Esophagus muscularis mucosa (tissue), 4 donors: Measurements from ENCODE around the gene PDZK1.

Source experiments
- CTCF ChIP-seq, 3 experiments: fragments of 200-600 bp in 2 of 3; fragments of 450-650 bp in 1 of 3; sonication (generic) in 2 of 3; IDR thresholded peaks; one replicate each; pipeline ENCODE4 v1.5.1; 2017 to 2019; ENCODE audit warnings: antibody characterized with exemption in 3 of 3, mild to moderate bottlenecking in 2 of 3, moderate library complexity in 1 of 3
- EP300 ChIP-seq: sonication (generic); formaldehyde crosslinking; IDR thresholded peaks from one replicate; pipeline ENCODE4 v1.6.1; 2017; ENCODE audit warnings: antibody characterized with exemption
- POLR2A ChIP-seq: fragments of 450-650 bp; IDR thresholded peaks from one replicate; pipeline ENCODE4 v1.6.1; 2017; ENCODE audit warnings: antibody characterized with exemption, moderate library complexity, mild to moderate bottlenecking, low read depth
- POLR2AphosphoS5 ChIP-seq, 2 donors: sonication (generic); formaldehyde crosslinking; IDR thresholded peaks; one replicate each; pipeline ENCODE4 v1.6.1; 2017; ENCODE audit warnings: antibody characterized with exemption in 2 of 2

GRCh38 chr1:145688924-145689323, 18.2 kb downstream of the PDZK1 start:
- no peak for TF ChIP-seq CTCF (IDR thresholded peaks at IDR 0.05)
- TF ChIP-seq POLR2A = no peak
- TF ChIP-seq POLR2AphosphoS5 (IDR thresholded peaks at IDR 0.05) = no peak
- TF ChIP-seq EP300 = no peak
